ENCODE measurements around the gene SREBF2.

The SREBF2 gene

DNA sequence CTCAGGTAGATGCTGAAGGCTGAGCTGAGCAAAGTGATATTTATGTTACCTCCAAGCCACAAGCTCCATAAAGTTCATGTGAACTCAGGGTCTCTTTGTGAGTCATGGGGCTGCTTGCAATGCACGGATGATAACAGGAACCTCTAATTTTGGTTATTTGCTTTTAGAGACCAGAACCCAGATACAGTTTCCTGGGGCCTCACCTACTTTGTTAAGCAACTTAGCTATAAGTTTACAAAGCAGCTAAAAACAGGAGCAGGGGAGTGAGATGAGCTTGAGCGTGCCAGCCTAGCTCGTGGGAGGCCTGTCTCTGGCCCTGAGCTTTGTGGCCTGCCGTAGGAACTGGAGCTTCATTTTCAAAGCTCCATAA is 29.2 kb downstream of the SREBF2 start:
- TF ChIP-seq, protein P1, sequence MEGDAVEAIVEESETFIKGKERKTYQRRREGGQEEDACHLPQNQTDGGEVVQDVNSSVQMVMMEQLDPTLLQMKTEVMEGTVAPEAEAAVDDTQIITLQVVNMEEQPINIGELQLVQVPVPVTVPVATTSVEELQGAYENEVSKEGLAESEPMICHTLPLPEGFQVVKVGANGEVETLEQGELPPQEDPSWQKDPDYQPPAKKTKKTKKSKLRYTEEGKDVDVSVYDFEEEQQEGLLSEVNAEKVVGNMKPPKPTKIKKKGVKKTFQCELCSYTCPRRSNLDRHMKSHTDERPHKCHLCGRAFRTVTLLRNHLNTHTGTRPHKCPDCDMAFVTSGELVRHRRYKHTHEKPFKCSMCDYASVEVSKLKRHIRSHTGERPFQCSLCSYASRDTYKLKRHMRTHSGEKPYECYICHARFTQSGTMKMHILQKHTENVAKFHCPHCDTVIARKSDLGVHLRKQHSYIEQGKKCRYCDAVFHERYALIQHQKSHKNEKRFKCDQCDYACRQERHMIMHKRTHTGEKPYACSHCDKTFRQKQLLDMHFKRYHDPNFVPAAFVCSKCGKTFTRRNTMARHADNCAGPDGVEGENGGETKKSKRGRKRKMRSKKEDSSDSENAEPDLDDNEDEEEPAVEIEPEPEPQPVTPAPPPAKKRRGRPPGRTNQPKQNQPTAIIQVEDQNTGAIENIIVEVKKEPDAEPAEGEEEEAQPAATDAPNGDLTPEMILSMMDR (IDR thresholded peaks at IDR 0.05) = no peak

DNA sequence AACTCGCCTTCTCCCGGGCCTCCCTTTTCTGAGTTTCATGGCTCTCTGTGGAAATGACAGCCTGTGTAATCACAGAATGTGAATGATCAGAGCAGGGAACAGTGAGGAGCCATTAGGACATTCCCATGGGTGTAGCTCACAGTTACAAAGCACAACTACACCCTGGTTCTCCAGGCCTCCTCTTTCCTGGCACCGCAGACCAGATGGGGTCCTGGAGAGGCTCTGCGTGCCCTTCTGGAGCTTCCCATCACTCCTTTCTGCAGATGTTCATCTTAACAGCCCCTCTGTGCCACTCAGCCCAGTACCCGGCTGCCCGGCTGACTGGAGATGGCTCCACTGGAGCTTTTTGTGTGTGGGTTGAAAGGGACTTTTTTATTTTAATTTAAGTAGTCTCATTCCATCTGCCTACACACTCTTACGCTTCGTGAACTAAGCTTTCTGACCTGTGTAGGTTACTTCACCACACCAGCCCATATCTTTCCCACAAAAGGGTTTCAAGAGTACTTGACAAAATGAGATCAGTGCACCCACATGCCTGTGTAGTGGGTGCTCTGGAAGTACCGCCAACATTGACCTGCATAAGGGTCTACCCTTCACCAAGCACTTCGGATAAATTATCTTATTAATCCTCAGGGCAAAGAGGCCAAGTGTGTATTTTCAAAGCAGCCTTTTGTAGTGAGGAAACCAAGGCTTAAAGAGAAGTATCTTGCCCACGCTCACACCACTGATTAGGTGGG is 29.8 kb downstream of the SREBF2 start:
- TF ChIP-seq, protein P1 (IDR thresholded peaks at IDR 0.05) = no peak

DNA sequence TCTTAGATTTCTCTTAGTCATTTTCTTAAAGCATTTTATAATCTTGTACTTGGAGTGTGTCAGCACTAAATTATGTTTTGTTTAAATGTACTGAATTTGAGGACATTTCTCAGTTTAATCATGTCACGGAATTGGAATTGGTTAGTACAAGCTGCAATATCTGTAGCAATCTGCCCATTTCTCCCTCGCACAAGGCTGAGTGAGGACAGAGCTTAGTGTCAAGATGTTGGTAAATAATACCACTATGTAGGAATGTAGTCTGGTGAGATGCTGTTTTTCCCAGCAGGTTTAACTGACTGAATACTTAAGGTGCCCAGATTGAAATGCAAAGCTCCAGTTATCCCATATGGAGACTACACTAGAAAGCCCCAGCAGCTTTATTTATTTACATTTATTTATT is 30.6 kb downstream of the SREBF2 start:
- TF ChIP-seq, protein P1 (IDR thresholded peaks at IDR 0.05) = no peak

DNA sequence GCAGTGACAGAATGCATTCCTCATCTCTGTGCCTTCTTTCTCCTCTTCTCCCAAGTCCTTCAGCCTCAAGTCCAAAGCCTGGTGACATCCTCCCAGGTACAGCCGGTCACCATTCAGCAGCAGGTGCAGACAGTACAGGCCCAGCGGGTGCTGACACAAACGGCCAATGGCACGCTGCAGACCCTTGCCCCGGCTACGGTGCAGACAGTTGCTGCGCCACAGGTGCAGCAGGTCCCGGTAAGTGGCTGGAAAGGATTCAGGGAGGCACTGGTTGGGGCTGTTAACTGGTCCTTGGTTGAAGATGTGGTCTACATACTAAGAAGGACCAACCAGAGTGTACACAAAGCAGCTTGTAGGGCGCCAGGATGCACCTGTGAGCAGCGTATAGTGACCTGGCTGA is 35.7 kb downstream of the SREBF2 start:
- TF ChIP-seq, protein P1 (IDR thresholded peaks at IDR 0.05) = no peak

DNA sequence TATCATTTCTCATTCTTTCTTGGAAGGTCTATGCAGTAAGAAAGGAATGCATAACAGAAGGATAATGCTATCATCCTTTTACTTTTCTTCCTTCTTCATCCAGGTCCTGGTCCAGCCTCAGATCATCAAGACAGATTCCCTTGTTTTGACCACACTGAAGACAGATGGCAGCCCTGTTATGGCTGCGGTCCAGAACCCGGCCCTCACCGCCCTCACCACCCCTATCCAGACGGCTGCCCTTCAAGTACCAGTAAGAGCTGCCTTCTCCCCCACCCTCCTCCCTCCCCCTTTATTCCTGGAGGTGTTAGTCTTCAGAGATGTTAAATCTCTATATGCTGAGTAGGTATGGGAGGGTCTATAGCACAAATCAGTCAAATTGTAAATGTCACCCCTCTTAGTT is 37.9 kb downstream of the SREBF2 start:
- TF ChIP-seq, protein P1 (IDR thresholded peaks at IDR 0.05) = no peak

DNA sequence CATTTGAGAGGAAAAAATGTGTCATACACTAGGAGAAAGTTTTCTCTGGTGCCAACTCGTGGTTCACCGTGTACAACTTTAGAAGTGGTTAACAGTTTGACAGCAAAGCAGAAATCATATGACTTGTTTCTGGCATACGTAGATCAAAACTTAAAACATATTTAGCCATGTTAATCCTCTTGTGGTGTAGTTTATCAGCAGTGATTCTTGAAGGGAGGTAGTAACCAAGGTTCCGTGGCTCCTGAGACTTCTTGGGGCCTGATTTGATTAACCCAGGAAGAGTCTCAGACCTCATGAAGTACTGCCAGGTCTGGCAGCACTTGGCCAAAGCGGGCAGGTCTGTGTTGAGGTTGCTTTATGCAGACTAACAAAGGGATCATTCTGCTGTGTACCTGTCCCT is 40.5 kb downstream of the SREBF2 start:
- TF ChIP-seq, protein P1 (IDR thresholded peaks at IDR 0.05) = no peak

DNA sequence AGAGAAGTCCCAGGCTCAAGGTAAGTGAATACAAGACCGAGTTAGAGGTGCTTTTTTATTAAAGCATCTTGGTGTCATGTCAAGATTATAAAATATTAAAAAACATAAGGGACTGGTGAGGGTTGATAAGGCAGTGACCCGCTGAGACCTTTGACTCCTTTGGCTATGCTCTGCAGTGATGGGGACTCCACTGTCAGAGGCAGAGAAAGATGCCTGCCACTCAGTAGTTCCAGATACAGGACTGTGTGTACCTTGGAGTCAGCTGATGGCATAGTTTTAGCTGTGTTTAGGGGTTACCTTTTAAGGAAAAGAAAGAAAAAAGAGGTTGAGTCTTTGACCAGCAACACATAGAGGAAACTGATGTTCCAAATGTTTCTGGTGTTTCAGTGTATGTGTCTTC is 41.2 kb downstream of the SREBF2 start:
- TF ChIP-seq, protein P1 (IDR thresholded peaks at IDR 0.05) = no peak
